ENCODE measurements around the gene DNAJC5.
A peak's percentile ranks its signal among the peaks of the same experiment; 100 is the strongest.

Gene DNAJC5

GRCh38 chr20:63963784-63964301 is 68.9 kb downstream of the DNAJC5 start:
- H3K4me3 ChIP-seq (replicated peaks; ENCODE audit: low read depth, low read length): no peak overlapping the region
- no peak for DNase-seq (ENCODE audit: low read depth)
- TF ChIP-seq CTCF (IDR thresholded peaks at IDR 0.05; ENCODE audit: low read length, missing control alignments): no peak

GRCh38 chr20:63964412-63964811 is 69.5 kb downstream of the DNAJC5 start:
- DNase-seq (ENCODE audit: low read depth): no peak
- no peak overlapping the region for H3K4me3 ChIP-seq (replicated peaks; ENCODE audit: low read depth, low read length)
- no peak for TF ChIP-seq CTCF (IDR thresholded peaks at IDR 0.05; ENCODE audit: low read length, missing control alignments)

GRCh38 chr20:63966172-63966943 is 71.4 kb downstream of the DNAJC5 start:
- TF ChIP-seq CTCF (IDR thresholded peaks at IDR 0.05; ENCODE audit: low read length, missing control alignments): no peak
- no peak overlapping the region for H3K4me3 ChIP-seq (replicated peaks; ENCODE audit: low read depth, low read length)
- no peak for DNase-seq (ENCODE audit: low read depth)

GRCh38 chr20:63966944-63967322 is 72.0 kb downstream of the DNAJC5 start:
- no peak for DNase-seq (ENCODE audit: low read depth)
- TF ChIP-seq CTCF (IDR thresholded peaks at IDR 0.05; ENCODE audit: low read length, missing control alignments): no peak
- H3K4me3 ChIP-seq (replicated peaks; ENCODE audit: low read depth, low read length): no peak overlapping the region

- no peak overlapping the region for H3K4me3 ChIP-seq (replicated peaks; ENCODE audit: low read depth, low read length)
- no peak for DNase-seq (ENCODE audit: low read depth)
- TF ChIP-seq CTCF (IDR thresholded peaks at IDR 0.05; ENCODE audit: low read length, missing control alignments): no peak
Measured at GRCh38 chr20:63967330-63968135, 72.6 kb downstream of the DNAJC5 start.

- DNase-seq (ENCODE audit: low read depth): no peak
- H3K4me3 ChIP-seq (replicated peaks; ENCODE audit: low read depth, low read length): peak overlapping the region; percentile 64
- TF ChIP-seq CTCF (IDR thresholded peaks at IDR 0.05; ENCODE audit: low read length, missing control alignments): no peak
Measured at GRCh38 chr20:63968136-63968927, 73.4 kb downstream of the DNAJC5 start.

Measured in fibroblast of pulmonary artery (primary cell).